ENCODE data around the gene PPM1H.
"Not testable (repeated sequence)": the region's sequence is repeated elsewhere in the genome, so short reads cannot be mapped to it uniquely, and the experiment has no call there.

PPM1H gene

DNA sequence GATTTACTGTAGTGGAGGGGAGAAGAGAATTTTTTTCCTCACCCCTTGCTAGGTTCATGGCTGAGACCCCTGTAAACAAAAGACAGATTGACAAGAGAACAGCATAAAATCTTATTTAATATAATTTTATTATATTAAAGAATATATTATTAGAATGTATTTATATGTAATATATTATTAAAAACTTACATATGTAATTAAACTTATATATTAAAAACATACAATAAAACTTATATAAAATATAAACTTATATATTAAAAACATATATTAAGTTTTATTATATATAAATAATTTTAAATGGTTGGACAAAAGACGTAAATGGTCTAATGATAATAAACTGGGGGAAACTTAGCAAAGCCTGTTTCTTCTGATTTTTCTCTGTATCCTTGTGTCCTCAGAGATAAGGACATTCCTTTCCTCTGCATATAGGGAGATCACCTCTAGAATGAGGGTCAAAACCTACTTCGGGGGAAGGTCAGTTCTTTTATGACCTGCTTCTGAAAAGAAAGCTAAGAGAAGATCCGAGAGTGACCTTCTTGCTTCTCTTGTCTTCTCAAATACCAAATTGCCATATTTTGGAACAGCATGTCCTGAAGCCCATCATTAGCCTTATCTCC is 8.9 kb upstream of the PPM1H start:
- DNase-seq (ENCODE audit: low read depth) = no peak

DNA sequence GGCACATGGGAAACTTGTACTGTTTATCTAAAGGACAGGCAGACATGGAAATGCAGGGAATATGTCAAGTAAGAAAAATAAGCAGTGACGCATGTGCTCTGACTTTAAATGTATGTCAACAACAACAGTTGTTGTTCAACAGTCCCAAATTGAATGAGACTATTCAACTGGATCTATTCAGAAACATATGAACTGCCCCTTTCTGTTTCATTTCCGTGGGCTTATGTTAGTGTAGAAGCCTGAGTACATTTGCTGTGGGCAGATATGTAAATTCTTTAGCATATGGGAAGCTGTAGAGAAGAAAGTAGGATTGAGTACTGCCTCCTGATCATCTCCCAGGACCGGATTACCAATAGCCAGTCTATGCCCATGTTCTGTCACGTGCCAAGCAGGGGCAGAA is 7.4 kb upstream of the PPM1H start:
- not testable (repeated sequence) for DNase-seq (ENCODE audit: low read depth)

DNA sequence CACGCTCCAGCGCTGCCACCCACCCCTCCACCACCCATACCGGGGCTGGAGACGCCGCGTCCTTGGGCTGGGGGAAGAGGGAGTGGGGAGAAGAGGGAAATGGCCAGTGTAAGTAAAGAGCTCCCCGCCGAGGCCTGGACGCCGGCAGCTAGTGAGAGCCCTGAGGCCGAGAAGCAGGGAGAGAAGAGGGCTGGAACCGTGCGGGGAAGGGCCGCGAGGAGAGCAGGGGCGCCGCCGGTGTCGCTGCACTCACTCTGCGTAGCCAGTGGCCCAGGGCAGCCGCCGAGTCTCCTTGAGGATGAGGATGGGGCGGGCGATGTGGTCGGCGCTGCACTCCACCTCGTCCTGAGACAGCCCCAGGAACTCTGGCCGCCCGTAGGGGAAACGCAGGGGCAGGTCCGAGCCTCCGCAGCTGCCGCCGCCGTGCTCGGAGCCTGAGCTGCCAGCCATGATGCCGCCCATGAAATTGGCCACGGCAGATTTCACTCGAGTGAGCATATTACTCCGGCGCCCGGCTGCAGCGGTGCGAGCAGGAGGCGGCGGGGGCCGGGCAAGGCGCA is 631 bp downstream of the PPM1H start:
- no peak for DNase-seq (ENCODE audit: low read depth)

DNA sequence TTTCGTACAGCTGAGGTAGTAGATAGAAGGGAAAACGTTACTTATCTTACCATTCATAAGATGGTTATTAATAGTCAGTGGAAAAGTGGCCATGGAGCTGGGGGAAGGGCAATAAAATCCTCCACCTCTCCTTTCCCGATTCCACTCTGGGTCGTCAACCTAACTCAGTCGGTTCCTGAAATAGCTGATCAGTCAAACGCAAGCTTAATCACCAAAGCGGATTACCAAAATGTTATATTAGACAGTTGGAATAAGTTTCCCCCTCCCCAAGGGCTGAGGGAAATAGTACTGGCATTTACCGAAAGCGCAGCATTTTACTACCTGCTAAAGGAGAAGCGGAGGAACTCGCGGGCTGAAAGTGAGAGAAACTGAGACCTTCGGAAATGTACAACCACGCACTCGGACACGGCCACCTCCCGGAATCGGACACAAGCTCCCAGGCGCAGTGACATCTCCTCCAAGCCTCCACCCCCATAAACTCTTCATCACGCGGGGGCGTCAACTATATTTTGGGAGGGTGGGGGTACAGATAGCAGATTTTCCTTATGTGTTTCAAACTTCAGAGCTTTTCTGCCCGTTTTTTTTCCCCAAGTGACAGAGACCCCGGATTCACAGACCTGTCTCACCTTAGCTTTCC is 1.2 kb downstream of the PPM1H start:
- DNase-seq (ENCODE audit: low read depth) = no peak

DNA sequence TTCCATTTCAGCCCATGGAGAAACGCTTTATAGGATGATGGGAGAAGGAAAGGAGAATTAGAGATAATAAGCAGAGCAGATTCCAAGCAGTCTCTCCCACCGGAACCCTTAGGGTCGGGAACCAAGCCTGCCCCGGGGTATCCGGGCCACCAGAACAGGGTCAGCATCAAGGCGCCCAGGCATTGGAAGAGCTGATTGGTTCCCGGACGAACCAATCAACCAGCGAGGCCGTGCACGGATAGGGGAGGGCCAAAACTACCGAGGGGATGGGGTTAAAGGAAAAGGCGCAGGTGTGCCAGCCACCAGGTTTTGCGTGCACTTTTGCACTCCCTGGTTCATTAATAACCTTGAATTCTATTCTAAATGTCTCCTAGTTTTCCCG is 1.7 kb downstream of the PPM1H start:
- DNase-seq (ENCODE audit: low read depth) = no peak

DNA sequence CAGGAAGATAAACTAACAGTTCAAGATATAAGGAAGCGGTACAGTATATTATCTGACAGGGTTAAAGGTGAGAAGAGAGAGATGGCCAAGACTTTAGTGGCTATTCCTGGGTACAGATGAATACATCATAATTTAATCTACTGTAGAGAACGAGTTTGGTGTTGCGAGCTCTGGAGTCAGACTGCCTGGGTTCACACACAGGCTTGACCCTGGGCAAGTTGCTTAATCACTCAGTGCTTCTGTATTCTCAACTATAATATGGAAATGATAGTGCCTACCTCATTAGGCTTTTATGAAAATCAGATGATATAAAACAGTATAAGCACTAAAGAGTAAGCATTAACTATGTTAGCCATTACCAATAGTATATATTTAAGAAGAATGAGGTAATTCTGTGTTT is 3.5 kb downstream of the PPM1H start:
- DNase-seq (ENCODE audit: low read depth) = no peak

DNA sequence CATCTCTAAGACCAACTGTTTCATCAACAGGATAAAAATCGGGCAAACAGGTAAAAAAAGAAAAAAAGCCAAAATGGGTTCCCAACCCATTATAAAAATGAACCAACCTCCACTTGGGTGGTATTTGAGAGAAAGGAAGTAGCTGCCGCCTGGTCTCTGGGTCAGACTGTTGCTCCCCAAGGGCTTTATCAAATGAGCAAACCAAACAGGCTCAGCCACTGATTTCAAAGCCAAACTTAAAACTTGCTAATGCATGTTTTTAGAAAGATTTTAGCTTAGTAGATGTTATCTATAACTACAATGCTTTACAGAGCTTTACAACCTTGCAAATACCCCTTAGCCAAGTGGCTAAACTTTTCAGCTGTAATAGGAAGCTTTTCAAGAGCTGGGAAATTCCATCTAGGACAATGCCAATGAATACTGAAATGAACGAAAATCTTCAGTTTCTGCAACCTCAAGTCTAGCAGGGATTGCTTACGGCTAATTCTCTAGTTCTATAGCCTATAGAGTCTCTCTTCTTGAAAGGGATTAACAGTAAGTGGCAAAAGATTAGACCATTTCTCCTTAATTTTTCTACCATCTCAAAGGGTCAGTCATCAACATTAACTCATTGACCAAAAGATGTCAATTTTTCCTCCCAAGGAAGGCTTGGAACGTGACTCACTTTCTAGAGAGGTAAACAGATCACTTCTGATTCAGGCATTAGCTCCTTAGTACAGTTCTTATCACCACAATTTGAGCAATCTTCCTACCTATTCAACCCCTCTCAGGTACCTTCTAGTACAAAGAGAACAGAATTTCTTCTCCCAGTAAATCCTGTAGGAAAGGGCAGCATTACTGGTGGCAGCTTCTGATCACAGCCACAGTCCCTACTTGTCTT is 4.2 kb downstream of the PPM1H start:
- no peak for DNase-seq (ENCODE audit: low read depth)

DNA sequence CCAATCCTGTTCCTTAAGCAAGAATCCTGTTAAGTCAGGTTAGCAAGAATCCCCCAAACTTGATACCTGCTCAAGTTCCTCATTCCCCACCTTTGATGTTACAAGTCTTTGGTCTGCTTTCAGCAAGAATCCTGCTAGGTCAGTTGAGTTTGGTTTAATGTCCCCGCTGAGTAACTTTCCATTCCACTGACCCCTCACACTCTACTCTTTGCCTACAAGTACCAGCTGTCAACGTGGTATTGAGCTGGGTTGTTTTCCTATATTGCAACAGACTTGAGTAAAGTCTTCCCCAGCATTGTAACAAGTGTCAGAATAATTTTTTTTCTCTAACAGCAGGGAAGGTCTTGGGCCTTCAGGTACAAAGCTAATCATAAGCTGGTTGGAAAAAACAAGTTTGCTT is 6.3 kb downstream of the PPM1H start:
- no peak for DNase-seq (ENCODE audit: low read depth)

DNA sequence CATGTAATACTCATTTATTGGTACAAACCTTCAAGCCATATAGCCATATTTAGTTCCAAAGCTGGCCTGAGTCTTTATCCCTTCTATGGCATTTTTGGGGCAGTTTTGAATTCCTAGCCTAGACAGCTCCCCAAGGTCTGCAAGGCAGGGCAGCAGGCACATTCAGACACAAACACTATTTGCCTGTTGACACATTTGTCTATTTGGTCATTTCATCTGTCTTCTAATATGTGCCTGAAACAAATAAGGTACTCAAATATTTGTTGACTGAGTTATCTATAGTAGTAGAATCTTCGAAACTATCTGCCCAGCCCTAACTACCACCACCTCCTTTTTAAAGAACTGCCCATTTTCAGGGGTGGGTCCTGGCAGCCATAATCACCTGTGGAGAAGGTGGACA is 9.3 kb downstream of the PPM1H start:
- no peak for DNase-seq (ENCODE audit: low read depth)

DNA sequence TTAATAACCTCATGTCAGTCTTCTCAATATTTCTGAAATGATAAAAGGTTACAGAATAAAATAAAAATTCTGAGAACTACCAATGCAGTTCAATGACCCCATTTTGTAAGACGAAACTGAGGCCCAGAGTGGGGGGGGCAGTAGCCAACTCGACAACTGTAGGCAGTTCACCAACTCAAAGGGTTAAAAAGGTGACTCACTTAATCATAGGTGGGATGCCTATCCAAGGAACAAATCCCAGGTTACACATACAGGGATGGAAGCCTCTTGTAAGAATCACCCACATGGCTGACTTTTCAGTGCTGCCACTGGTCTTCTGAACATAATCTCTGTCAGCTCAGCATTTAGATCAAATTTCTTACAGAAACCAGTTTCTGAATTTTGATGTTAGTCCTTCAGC is 10.9 kb downstream of the PPM1H start:
- DNase-seq (ENCODE audit: low read depth) = no peak

DNA sequence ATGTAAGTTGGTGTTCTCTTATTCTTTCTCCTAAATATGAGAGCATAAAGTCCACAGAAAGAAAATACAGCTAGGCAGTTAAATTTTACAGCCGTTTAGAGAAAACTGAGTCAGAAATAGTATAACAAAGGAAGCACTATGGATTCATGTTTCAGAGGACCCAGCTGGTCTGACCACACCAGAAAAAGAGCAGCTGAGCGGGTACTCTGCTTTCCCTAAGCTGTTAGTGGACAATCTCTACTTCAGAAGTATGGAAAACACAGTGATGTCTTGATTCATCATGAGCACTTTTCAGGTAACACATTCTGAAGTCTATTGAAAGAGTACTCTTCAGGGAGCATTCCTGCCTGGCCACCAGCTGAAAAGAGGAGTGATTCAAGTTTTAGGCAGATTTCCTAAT is 12.4 kb downstream of the PPM1H start:
- DNase-seq (ENCODE audit: low read depth) = no peak

DNA sequence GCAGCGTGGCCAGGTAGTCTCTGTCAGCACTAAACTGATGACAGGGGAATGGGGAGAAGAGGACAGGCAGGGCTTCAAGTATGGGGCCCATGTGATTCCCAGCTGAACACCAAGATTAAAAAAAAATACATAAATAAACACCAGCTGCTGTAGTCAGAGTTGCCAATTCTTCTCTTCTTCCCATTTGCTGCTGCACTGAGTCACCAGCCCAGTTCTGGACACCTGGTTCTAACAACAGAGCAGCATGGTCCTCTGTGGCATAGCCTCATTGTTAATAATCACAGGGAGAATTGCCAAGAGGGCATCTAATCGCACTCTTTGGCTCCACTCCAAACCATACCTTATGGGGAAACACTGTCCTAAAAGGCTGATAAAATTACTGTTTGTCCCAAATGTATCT is 15.1 kb downstream of the PPM1H start:
- no peak for DNase-seq (ENCODE audit: low read depth)

DNA sequence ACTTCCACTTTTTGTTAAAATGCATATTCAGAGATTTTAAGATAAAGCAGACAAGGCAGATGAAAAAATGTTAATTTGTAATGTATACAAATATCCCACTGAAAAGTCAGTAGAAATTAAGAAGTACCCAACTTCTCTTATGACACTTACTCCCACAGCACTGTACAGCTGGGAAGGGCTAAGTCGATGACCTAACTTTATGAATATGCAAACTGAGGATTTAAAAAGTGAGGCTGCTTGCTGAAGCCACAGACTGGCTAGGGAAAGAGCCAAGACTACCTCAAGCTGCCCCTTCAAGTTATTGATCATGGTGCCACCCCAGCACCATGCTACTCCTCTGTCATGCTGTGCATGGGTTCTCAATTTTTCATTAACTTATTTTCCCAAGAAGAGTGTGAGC is 17.0 kb downstream of the PPM1H start:
- no peak for DNase-seq (ENCODE audit: low read depth)

DNA sequence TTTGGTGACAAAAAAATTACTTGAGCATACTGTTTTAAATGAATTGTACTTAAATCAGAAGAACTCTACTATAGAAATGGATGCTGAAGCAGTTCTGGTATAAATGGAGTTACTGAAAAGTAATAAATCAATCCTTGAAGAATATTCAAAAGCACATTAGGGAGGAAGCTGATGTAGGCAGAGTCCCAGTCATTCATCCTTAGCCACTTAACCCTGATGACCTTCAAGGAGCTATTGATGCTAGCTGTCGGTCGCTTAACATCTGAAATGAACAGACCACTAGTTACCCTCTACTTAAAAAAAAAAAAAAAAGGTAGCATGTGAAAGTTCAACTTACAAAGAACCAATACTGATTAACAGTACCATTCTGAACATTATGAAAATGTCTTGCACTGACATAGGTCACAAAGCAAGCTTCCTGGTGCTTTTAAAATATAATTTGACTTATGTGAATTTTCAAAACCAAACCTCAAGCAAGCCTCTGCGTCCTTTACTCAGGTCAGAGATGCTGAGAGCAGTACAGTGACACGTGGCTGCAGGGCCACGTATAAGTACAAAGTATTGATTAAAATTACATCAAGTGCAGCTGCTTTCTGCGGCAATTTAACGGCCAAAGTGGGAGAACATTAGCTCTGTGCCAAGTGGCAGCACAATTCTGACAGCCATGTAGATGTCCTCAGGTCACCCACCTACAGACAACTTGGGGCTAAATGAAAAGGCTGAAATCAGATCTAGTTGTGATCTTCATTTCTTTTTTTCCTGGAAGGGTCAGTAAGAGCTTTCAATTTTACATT is 18.1 kb downstream of the PPM1H start:
- DNase-seq (ENCODE audit: low read depth) = no peak

DNA sequence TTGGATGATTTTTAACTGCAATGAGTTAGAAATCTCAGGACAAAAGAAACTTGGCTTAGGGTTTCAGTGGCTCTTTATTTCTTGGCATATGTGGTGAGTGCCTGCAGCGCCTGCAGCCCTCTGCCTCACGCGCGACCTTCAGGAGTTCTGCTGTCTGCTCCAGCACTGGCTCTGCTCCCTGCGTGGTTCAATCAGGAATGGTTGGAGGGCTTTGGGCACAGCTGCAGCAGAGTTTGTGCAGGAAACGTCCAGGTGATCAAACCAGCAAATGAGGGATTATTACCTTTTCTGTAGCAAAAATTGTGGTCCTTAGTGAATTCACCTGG is 19.8 kb downstream of the PPM1H start:
- no peak for DNase-seq (ENCODE audit: low read depth)

DNA sequence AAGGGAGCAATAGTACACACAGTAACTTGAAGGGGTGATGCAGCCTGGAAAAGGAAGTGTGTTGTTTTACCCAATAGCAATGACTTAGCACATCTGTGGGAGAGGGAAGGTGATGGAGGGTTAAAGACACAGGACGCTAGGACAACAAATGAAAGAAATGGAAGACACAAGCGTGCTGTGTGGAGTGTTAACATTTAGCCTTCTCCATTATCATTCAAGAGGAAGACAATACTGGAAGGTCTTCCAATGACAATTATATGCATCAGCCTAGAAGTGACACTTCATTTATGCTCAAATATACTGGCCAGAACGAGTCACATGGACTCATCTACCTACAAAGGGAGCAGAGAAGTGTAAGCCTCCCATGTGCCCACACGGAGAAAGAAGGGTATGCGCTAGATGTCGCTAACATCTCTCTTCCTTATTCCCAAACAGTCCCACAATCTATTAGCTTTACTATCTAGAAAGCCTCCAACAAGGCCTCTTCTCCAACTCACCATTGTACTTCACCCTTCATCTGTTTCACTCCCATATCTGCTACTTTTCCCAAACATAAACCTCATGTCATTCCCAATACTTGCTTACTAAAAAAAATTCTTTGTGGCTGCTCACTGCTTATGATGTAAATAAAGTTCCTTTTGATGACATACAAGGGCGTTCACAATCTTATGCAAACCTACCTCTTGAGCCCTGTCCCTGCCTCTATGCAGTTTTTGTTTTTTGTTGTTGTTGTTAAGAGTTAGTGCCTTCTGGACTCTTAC is 20.3 kb downstream of the PPM1H start:
- no peak for DNase-seq (ENCODE audit: low read depth)

DNA sequence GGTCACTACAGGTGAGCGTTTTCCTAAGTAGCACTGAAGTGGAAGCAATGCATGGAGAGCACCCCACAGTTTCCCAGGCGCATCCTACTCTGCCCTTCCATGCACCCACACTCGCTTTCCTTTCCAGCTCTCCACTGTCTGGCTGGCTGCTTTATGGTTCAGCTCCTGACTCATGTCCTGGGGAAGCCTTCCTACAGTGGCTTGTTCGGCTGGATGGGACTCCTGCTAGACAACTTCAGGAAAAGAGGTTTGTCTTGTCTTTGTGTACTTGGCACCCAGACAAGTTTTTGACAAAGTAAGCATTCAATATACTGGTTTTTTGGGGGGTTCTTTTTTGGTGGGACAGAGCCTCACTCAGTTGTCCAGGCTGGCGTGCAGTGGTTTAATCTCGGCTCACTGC is 21.6 kb downstream of the PPM1H start:
- no peak for DNase-seq (ENCODE audit: low read depth)

DNA sequence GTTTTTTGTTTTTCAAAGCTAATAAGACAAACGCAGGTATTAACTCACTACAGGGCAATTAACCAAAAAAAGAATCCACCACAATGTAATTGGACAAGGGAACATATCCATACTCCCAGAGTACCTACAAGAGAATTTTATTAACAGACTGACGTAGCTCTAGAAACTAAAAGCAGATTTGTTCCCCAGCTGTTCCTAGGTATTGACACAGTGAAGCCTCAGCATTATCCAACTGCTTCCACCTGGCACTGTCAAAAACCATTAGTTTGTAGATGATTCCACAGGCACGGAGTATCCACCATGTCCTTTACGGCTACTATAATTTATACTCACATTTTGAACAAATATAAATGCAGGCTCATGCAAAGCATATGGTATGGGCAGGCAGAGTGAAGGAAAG is 22.3 kb downstream of the PPM1H start:
- no peak for DNase-seq (ENCODE audit: low read depth)

DNA sequence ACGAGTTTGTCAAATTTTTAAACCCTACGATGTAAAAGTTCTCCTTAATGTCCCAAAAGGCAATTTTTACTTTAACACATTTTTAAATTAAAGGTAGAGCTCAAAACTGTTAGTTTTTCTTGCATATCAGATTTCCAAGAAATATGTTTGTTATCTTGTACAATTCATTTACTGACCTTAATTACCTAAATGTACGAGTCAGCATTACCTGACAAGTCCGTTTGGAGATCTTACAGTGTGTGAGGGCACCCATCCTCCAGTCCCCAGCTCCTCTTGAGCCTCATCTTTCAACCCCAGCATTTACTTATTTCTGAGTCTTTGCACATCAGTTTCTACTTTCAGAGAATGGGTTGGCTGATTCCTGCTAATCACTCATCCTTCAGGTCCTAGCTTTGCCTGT is 23.7 kb downstream of the PPM1H start:
- DNase-seq (ENCODE audit: low read depth) = no peak

DNA sequence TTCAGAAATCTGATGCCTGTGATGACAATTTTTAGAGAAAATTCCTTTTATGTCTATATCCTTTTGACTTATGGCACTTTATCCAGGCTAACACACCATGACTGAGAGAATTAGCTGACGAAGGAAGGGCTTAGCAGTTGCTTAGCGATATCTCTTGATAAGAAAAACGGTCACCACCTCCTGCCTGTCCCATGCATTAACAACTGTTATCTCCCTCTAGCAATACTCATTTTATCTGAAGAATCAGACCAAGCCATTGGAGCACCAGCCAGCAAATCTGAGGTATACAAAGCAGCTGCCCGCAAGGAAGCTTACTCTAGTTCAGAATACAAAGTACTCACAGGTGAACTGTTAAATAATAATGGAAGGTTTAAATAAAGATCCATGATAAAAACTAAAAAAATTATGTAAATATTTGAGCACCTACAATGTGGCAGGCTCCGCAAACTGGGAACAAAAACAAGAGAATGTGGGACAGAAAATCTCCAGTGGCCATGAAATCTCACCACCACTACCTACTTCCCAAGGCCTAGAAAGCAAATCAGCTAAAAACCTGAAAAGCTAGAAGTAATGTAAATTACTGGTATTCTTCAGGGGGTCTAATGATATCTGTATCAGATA is 24.3 kb downstream of the PPM1H start:
- DNase-seq (ENCODE audit: low read depth) = no peak

DNA sequence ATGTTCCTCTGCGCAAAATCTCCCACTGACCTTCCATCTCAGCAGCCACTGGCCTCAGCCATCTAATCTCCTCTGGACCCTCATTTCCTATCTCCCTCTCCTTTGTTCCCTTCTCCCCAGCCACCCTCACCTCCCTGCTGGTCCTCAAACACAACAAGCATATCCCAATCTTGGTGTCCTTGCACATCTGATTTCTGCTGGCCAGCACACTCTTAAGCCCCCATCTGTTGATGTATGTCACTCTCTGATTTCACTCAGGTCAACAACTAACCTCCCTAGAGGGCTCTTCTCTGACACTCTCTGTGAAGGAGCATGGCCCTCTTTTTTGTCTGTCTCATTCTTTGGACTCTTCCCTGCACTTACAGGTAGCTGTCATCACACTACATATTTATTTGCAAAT is 25.6 kb downstream of the PPM1H start:
- DNase-seq (ENCODE audit: low read depth) = no peak

All from activated T-cell treated with anti-CD3 and anti-CD28 coated beads for 1 hour (primary cell).